NOMO-1 treated with dmso at 0.1 percent for 144 hours (cell line): ENCODE data around the gene HEXD.
"Not testable (repeated sequence)": the region's sequence is repeated elsewhere in the genome, so short reads cannot be mapped to it uniquely, and the experiment has no call there.

Source experiments
- DNase-seq: peaks from one replicate; lab custom pipeline; 2025; ENCODE audit not compliant: unreplicated experiment; lab: John Stamatoyannopoulos, UW

The HEXD gene

DNA sequence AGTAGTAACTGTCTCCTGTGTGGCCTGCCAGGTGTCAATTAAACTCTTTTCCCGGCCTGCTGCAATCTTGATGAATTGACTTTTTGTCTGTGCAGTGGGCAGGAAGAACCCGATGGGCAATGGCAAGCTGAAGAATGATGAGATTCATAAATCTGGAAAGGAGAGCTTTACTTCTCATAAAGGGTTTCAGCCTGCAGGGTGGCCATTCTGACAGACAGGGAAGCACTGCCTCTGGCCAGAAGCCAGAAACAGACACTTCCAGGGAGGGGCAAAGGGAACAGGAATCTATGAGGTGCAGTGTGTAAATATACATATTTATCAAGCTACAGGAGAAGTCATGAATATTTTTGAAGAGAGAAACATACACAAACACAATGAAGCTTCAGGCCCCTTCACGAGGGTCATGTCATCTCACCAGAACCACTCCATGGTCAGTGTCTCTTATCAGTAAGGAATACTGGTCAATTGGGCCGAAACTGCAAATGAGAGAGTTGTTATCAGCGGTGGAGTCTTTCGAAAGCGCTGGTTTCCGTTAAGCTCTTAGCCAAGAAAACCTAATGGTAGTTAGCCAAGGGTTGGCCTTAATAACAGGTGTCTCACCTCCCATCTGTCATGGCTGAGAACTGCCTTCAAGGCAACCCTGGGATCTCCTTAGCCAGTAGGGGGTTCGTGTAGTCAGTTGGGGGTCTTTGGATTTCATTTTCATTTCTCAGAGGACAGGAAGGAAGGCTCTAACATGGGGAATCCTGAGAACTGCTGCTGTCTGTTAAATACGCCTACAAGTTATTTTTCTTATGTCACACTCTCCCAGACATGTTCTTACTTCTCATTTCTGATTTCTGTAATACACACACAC is 39.2 kb downstream of the HEXD start:
- DNase-seq: no peak

GRCh38 chr17:82457929-82458178 is 39.7 kb downstream of the HEXD start:
- DNase-seq: peak; percentile 75

GRCh38 chr17:82458179-82458884 is 40.2 kb downstream of the HEXD start, which contains the start of gene NARF:
TSS of gene NARF (plus strand) at chr17:82458741. CDS start at chr17:82458804, 63 bp downstream.
- DNase-seq: peak; percentile 98

- no peak for DNase-seq
These were observed 40.8 kb downstream of the HEXD start for GRCh38 chr17:82458885-82459424.

GRCh38 chr17:82459936-82460335 is 41.8 kb downstream of the HEXD start:
- DNase-seq: not testable (repeated sequence)

GRCh38 chr17:82461827-82462524 is 43.8 kb downstream of the HEXD start:
- DNase-seq: no peak

GRCh38 chr17:82463391-82463790 is 45.2 kb downstream of the HEXD start:
- DNase-seq: no peak

- DNase-seq: no peak
These were observed 45.9 kb downstream of the HEXD start for GRCh38 chr17:82463925-82464566.

- DNase-seq: no peak
These were observed 46.4 kb downstream of the HEXD start for GRCh38 chr17:82464567-82464929.

- DNase-seq: no peak
These were observed 47.0 kb downstream of the HEXD start for GRCh38 chr17:82465023-82465603.

GRCh38 chr17:82468692-82469091 is 50.5 kb downstream of the HEXD start:
- no peak for DNase-seq

- DNase-seq: no peak
These were observed 51.9 kb downstream of the HEXD start for GRCh38 chr17:82470065-82470464.

GRCh38 chr17:82474223-82475010 is 56.3 kb downstream of the HEXD start:
- DNase-seq: no peak

GRCh38 chr17:82475458-82475857 is 57.3 kb downstream of the HEXD start:
- DNase-seq: no peak

DNA sequence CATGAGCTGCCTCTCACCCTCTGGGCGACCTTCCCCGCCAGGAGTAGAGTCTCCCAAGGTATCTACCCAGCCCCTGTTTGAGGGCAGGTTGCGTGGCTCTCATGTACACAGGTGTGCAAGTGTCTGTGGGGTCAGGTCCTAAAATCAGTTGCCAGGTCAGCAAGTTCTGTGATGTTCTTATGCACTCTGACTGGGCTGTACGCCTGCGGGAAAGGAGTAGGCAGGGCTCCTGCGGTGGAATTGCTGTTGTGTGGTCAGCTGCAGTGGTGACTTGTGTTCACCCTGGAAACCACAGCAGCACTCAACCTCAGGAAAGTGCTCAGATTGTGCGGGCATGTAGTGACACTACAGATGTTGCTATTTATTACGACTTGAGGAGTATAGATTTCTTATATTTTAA is 59.8 kb downstream of the HEXD start:
- no peak for DNase-seq

- no peak for DNase-seq
These were observed 61.5 kb downstream of the HEXD start for GRCh38 chr17:82479602-82480001.

- DNase-seq: no peak
These were observed 62.2 kb downstream of the HEXD start for GRCh38 chr17:82480318-82480717.

DNA sequence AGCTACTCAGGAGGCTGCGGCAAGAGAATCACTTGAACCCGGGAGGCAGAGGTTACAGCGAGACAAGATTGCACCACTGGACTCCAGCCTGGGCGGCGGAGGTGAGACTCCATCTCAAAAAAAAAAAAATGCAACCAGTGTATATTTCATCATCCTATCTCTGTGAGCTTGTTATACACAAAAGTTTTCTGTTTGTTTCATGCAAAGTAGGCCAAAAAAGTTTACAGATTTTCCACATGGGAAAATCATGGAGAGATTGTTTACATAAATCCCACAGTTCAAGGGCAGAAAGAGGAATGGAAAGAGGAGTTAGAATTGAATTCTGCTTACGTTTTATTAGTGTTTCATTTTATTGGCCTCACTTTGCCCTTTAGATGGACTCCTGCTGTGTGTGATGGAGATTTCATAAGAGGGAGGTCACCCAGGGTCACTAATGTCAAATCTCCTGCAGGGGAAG is 65.1 kb downstream of the HEXD start:
- DNase-seq: no peak

GRCh38 chr17:82483836-82484235 is 65.7 kb downstream of the HEXD start:
- DNase-seq: no peak
